ENCODE measurements around the gene CES1.

- TF ChIP-seq EZH2 (IDR thresholded peaks at IDR 0.05) (no peak), POLR2AphosphoS5 (IDR thresholded peaks at IDR 0.05; ENCODE audit: borderline replicate concordance, low read depth, low read length) (no peak), FOXP2 (optimal IDR thresholded peaks at IDR 0.05; ENCODE audit: control extremely low read depth, extremely low read length, insufficient read depth) (no peak)
These were observed 78.8 kb downstream of the CES1 start for GRCh38 chr16:55754056-55754455.
